Ectodermal cell (in vitro differentiated cells): ENCODE data around the gene SRSF7.
"Not testable (repeated sequence)": the region's sequence is repeated elsewhere in the genome, so short reads cannot be mapped to it uniquely, and the experiment has no call there.

ENCODE experiments used
- H3K27ac ChIP-seq: 2 replicates; pipeline ENCODE4 v1.7.0; 2013; ENCODE audit warnings: mild to moderate bottlenecking, low read depth, low read length; ENCODE audit not compliant: insufficient read depth, poor library complexity, severe bottlenecking
- H3K27me3 ChIP-seq: 2 replicates; pipeline ENCODE4 v1.7.0; 2013; ENCODE audit warnings: mild to moderate bottlenecking, low read length; ENCODE audit not compliant: insufficient read depth, control insufficient read depth, poor library complexity, severe bottlenecking
- H3K36me3 ChIP-seq: one replicate; pipeline ENCODE4 v1.7.0; 2013; ENCODE audit warnings: low read length; ENCODE audit not compliant: control insufficient read depth, insufficient read depth
- H3K4me1 ChIP-seq: one replicate; pipeline ENCODE4 v1.7.0; 2013; ENCODE audit warnings: low read length; ENCODE audit not compliant: control insufficient read depth, insufficient read depth
- H3K4me3 ChIP-seq: 2 replicates; pipeline ENCODE4 v1.7.0; 2013; ENCODE audit warnings: low read depth, low read length, control low read depth; ENCODE audit not compliant: insufficient read depth
- H3K9me3 ChIP-seq: 2 replicates; pipeline ENCODE4 v1.7.0; 2013; ENCODE audit warnings: mild to moderate bottlenecking, low read length, moderate library complexity; ENCODE audit not compliant: control insufficient read depth
- WGBS, 2 experiments: methylation state at CpG; one replicate each; pipeline ENCODE4 v1.1.7; 2013; ENCODE audit warnings: missing lambda C conversion rate in 2 of 2; 5-methylcytosine and 5-hydroxymethylcytosine counted together

Gene SRSF7

DNA sequence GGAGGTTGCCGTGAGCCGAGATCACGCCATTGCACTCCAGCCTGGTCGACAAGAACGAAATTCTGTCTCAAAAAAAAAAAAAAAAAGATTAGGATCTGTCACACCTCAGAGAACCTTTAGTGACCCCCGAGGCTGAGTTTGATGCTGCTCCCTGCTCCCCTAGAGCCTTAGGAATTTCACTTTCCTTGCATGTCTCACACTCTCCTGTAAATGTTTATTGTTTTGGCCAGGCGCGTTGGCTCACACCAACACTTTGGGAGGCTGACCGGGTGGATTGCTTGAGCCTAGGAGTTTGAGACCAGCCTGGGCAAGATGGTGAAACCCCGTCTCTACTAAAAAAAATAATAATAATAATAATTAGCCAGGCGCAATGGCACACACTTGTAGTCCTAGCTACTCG, 31.5 kb downstream of the SRSF7 start:
- no peaks in the 10 kb centered on the region for H3K9me3 ChIP-seq
- H3K4me3 ChIP-seq: no peak overlapping the region
- no peaks in the 10 kb centered on the region for H3K36me3 ChIP-seq
- H3K27me3 ChIP-seq: no peaks in the 10 kb centered on the region
- WGBS, 2 experiments: 91 to 92% methylated on average over 12 of the region's 12 CpGs
- H3K27ac ChIP-seq: no peak overlapping the region
- no peaks in the 10 kb centered on the region for H3K4me1 ChIP-seq

DNA sequence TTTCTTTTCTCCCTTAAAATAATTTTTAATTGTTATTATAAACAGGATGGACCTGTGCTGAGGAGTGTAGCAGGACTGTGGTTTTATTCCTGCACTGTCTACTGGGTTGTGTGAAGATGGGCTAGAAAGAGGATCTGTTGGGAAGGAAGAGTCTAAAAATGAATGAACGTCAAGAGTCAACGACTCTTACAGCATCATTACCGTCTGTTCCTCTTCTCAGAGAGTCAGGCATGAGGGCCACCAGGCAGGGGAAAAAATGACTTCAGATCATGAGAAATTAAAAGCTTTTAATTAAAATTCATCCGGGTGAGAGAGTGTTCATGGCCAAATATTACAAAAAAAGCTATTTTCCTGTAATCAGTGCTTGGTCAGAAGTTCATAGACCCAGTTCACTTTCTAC, 32.6 kb downstream of the SRSF7 start:
- Histone ChIP-seq H3K4me3 (no peak overlapping the region), H3K27me3 (no peaks in the 10 kb centered on the region), H3K9me3 (no peaks in the 10 kb centered on the region), H3K27ac (no peak overlapping the region), H3K36me3 (no peaks in the 10 kb centered on the region), H3K4me1 (no peaks in the 10 kb centered on the region)
- 95 to 96% methylated on average over 4 of the region's 4 CpGs for WGBS, 2 experiments

DNA sequence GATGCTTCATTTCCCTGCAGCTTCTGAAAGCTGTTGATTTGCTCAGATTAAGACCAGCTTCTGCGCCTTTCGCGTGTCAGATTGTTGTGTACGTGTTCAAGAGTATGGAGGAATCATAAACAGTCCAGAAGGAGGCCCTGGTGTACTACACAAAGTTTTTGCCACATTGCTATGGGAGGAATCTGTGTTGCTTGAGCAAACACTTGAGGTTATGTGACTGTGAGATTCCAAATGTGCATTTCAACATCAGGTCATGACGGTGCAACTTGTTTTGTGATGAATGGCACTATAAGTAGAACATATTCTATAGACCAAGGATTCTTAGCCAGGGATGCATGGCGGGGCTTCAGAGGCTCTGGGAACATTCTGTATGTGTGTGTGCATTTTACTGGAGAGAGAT, 35.0 kb downstream of the SRSF7 start:
- Histone ChIP-seq H3K27me3 (no peaks in the 10 kb centered on the region), H3K9me3 (no peaks in the 10 kb centered on the region), H3K27ac (no peak overlapping the region), H3K4me1 (no peaks in the 10 kb centered on the region), H3K36me3 (no peaks in the 10 kb centered on the region), H3K4me3 (no peak overlapping the region)
- 97% methylated on average over 4 to 5 of the region's 6 CpGs for WGBS, 2 experiments

DNA sequence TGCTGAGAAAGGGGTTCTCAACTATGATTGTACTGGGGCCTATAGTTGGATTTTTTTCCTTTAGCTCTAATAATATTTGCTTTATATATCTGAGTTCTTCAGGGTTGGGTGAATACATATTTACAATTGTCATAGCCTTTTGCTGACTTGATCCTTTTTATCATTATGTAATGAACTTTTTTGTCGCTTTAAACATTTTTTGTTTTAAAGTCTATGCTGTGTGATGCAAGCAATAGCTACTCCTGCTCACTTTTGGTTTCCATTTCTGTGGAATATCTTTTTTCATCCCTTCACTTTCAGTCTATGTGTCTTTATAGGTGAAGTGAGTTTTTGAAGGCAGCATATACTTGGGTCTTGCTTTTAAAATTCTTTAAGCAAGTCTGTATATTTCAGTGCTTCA, 36.2 kb downstream of the SRSF7 start:
- not testable (repeated sequence) for H3K27ac ChIP-seq, H3K4me3 ChIP-seq, H3K27me3 ChIP-seq, H3K9me3 ChIP-seq, H3K4me1 ChIP-seq, H3K36me3 ChIP-seq
- WGBS, 2 experiments: 100% methylated on average over 1 of the region's 1 CpG; no CpG with 5 or more reads in 1 of the 2 experiments

DNA sequence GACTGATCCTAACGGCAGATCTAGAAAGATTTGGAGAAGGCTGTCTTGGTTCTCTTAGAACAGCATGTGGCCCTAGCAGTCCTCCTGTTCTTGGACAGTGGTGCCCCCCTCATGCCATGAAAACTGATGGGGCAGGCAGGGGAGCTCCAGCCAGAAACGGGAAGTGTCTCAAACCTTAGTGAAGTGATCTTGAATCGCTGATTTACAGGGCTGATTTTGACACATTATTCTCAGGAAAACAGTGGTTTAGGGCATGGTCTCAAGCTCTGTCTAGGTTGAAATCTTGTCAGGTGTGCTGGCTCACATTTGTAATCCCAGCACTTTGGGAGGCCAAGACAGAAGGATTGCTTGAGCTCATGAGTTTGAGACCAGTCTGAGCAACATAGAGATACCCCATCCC, 37.8 kb downstream of the SRSF7 start:
- Histone ChIP-seq H3K27me3 (no peaks in the 10 kb centered on the region), H3K9me3 (no peaks in the 10 kb centered on the region), H3K27ac (no peak overlapping the region), H3K36me3 (no peaks in the 10 kb centered on the region), H3K4me1 (no peaks in the 10 kb centered on the region), H3K4me3 (no peak overlapping the region)
- 93 to 95% methylated on average over 3 of the region's 3 CpGs for WGBS, 2 experiments

DNA sequence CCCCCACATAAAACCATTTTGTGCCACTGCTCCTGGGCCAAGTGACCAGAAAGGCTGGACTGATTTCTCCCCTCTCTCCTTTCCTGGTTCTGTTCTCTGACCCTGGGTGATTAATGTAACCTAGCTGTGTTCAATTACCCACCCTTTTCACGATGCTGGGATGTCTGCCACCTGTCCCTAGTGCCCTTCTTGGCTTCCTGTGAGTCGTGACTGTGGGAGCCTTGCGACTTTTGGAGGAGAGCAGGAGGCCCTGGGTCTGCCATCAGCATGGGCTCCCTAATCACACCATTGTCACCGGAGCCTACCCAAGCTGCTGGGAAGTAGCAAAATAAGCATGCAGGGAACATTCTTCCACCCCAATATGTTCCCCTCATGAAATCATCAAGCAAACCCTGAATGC, 38.3 kb downstream of the SRSF7 start:
- WGBS, 2 experiments: 85 to 89% methylated on average over 4 of the region's 4 CpGs
- no peak overlapping the region for H3K4me3 ChIP-seq

DNA sequence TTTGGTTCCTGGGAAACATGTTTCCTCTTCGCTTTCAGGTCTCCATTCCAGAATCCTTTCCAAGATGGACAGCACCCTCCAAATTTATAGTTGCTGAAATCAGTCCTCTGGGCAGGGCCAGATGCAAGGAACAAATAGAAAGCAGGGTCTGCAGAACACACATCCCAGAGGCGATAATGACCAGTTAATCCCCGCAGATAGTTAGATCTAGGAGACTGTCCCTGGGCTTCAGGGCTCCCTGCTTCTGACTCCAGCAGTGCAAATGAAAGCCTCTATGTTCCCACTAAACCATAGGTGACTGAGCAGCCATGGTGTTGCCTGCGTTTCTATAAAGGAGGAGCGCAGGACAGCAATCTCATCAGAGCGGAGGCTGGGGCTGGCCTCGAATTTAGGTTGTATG, 38.7 kb downstream of the SRSF7 start:
- 95 to 96% methylated on average over 7 of the region's 7 CpGs for WGBS, 2 experiments
- H3K27me3 ChIP-seq: no peaks in the 10 kb centered on the region

More for the DNA sequence above, 38.3 kb downstream of the SRSF7 start:
- no peaks in the 10 kb centered on the region for H3K9me3 ChIP-seq
- no peaks in the 10 kb centered on the region for H3K36me3 ChIP-seq
- no peaks in the 10 kb centered on the region for H3K27me3 ChIP-seq
- H3K27ac ChIP-seq: no peak overlapping the region
- H3K4me1 ChIP-seq: no peaks in the 10 kb centered on the region

DNA sequence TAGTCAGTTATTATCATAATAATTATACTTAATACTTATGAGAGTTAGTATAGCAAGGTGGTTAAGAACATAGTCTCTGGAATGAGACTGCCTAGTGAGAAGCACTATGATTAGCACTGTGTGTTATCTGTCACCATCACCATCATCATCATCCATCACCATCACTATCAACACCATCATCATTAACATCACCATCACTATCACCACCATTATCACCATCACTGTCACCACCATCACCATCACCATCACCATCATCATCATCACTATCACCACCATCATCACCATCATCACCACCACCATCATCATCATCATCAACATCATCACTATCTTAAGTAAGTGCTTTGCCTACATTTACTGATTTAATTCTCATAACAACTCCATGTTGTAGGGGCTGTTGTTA, 39.6 kb downstream of the SRSF7 start:
- Histone ChIP-seq H3K4me1 (no peaks in the 10 kb centered on the region), H3K27ac (no peak overlapping the region), H3K27me3 (no peaks in the 10 kb centered on the region), H3K4me3 (no peak overlapping the region), H3K36me3 (no peaks in the 10 kb centered on the region), H3K9me3 (no peaks in the 10 kb centered on the region)

More for the DNA sequence above, 38.7 kb downstream of the SRSF7 start:
- H3K9me3 ChIP-seq: no peaks in the 10 kb centered on the region
- no peaks in the 10 kb centered on the region for H3K36me3 ChIP-seq
- no peak overlapping the region for H3K27ac ChIP-seq
- H3K4me1 ChIP-seq: no peaks in the 10 kb centered on the region
- H3K4me3 ChIP-seq: no peak overlapping the region

DNA sequence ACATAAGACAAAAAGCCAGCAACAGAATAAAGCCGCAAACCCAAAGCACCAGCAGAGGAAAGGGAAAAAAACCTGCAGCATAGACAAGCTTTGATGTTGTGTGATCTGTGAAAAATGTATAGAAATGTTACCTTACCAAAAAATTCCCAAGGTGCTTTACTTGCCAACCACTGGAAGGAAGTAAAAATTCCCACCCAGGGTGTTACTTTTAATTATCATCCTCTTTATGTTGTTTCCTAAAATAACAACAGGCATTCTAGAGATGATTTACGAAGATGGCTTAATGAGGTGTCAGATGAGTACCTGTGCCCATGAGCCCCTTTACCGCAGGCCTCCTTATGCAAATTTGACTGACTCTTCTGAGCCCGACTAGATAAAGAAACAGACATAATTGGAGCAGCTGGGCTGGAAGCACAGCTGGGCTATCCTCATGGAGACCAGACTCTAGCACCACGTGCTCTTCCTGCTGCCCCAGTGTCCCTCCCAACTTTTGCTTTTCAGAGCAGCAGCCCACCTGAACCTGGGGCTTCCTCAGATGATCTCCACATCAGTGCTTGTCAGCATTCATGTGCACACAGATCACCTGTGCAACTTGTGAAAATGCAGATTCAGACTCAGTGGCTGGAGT, 41.5 kb downstream of the SRSF7 start:
- H3K27ac ChIP-seq: no peak overlapping the region
- no peaks in the 10 kb centered on the region for H3K4me1 ChIP-seq
- no peaks in the 10 kb centered on the region for H3K9me3 ChIP-seq
- no peaks in the 10 kb centered on the region for H3K27me3 ChIP-seq
- no peaks in the 10 kb centered on the region for H3K36me3 ChIP-seq
- no peak overlapping the region for H3K4me3 ChIP-seq
- WGBS, 2 experiments: 62 to 78% methylated on average over 4 to 5 of the region's 5 CpGs

DNA sequence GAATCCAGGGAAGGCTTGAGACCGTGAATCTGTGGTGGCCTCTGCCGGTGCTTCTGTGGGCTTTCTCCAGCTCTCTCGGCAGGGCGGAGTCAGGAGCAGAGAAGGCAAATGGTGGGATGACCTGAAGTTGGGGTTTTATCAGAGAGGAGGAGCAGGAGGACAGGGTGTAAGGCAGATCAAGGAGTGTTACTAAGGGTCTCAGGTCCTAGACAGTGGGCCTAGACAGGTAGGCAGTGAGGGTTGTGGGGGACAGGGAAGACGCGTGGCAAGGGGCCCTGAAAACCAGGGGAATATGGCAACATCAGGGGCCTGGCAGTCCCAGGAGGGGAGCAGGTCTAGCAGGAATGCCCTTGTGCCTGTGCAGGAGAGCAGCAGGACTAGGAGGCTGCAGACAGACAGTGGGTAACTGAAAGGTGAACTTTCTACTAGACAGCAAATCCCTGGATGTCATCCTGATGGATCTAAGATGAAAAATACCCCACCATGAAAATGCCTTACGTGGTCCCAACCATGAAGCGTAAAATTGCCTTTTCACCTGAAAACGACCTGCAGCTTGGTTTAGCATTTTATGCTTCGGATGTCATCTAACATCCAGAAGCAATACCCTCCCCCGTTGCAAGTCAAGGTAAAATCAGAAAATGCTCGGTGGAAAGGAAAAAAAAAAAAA, 42.1 kb downstream of the SRSF7 start:
- no peaks in the 10 kb centered on the region for H3K4me1 ChIP-seq
- H3K36me3 ChIP-seq: no peaks in the 10 kb centered on the region
- no peaks in the 10 kb centered on the region for H3K9me3 ChIP-seq
- no peak overlapping the region for H3K4me3 ChIP-seq
- H3K27ac ChIP-seq: no peak overlapping the region
- WGBS, 2 experiments: 85 to 86% methylated on average over 12 of the region's 12 CpGs
- no peaks in the 10 kb centered on the region for H3K27me3 ChIP-seq
